Activated CD4-positive, alpha-beta T cell treated with anti-CD3 and anti-CD28 coated beads, Interleukin-2, amount 50 U/mL, for 24 hours (primary cell): ENCODE data around the gene MTMR10.

ENCODE experiments used
- DNase-seq, 2 donors: peaks; one replicate each; pipeline ENCODE4 v3.0.0-alpha.2; 2020; ENCODE audit warnings: low read depth in 1 of 2, low spot score in 1 of 2

MTMR10 gene, protein sequence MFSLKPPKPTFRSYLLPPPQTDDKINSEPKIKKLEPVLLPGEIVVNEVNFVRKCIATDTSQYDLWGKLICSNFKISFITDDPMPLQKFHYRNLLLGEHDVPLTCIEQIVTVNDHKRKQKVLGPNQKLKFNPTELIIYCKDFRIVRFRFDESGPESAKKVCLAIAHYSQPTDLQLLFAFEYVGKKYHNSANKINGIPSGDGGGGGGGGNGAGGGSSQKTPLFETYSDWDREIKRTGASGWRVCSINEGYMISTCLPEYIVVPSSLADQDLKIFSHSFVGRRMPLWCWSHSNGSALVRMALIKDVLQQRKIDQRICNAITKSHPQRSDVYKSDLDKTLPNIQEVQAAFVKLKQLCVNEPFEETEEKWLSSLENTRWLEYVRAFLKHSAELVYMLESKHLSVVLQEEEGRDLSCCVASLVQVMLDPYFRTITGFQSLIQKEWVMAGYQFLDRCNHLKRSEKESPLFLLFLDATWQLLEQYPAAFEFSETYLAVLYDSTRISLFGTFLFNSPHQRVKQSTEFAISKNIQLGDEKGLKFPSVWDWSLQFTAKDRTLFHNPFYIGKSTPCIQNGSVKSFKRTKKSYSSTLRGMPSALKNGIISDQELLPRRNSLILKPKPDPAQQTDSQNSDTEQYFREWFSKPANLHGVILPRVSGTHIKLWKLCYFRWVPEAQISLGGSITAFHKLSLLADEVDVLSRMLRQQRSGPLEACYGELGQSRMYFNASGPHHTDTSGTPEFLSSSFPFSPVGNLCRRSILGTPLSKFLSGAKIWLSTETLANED

DNA sequence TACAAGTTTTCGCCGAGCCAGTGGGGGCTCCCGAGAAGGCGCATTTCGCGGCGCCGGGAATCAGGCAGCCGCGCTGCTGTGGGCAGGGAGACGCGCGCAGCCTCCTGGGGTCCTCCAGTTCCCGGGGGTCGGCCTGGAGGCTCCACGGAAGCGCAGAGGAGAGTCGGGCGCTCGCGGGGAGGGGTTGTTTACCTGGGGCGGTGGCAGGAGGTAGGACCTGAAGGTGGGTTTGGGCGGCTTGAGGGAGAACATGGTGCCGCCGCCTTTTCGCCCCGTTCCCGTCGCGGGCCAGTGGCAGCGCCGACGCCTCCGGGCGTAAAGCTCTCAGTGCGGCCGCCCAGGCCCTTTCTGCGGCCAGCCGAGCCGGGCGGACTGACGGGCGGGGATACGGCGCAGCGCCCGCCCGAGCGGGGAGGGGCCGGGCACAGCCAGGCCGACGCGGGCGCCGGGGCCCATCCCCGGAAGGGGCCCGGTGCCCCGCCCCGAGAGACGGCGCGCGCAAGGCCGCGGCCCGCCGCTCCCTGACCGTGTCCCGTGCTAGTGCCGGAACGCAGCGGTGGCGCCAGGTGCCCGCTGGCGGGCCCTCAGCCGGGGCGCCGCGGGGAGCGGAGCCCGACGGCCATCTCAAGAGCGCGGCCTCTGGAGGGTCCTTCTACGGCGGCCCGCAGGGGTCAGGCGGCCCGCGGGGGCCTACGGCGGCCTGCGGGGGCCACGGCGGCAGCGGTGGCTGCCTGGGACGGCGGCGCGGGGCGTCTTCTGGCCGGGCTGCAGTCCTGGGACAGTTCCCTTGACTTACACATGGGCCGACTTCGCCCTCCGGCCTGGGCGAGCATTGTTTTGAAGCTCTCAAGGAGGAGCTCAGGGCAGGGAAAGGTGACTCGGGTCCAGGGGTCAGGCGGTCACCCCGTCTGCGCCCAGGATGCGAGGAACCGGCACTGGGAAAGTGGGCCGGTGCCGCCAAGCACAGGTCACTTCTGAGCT, at the start of gene MTMR10:
MTMR10 (minus strand) TSS at position 374 of the 981 bp plus-strand sequence; CDS start at position 252, 122 bp downstream.
- DNase-seq, result peak; percentile 43 to 56

DNA sequence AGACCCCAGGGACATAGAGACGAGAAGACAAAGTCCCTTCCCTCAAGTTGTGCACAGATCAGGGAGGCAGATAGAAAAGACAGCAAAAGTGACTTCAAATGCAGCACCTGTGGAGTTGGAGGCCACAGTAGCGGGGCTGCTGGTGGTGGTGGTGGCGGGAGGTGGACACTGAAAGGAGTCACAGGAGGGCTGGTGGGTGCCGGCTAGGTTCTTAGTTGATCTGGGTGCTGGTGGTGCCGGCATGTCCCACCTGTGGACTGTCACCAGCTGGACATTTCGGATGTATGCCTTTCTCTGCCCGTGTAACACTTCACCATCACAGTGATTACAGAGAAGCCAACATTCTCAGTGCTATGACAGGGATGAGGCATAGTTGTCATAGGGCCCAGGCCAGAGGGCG, 49.2 kb upstream of the MTMR10 start:
- no peak for DNase-seq

DNA sequence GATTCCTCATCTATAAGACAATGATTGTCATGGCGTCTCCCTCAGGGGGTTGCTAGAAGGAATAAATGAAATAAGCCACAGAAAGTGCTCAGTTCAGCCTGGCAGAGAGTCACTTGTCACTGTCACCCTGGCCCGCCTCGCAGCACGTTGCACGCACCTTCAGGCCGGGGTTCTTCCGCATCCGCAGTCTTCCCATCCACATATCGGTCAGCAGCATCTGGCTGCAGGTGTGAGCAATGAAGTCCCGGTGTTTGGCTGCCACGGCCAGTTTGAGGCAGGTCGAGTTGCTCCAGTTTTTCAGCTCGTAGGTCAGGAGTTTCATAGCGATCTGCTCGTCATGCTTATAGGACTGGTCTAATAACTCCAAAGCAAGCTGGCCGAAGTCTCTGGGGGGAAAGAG, 48.5 kb upstream of the MTMR10 start:
- no peak for DNase-seq

DNA sequence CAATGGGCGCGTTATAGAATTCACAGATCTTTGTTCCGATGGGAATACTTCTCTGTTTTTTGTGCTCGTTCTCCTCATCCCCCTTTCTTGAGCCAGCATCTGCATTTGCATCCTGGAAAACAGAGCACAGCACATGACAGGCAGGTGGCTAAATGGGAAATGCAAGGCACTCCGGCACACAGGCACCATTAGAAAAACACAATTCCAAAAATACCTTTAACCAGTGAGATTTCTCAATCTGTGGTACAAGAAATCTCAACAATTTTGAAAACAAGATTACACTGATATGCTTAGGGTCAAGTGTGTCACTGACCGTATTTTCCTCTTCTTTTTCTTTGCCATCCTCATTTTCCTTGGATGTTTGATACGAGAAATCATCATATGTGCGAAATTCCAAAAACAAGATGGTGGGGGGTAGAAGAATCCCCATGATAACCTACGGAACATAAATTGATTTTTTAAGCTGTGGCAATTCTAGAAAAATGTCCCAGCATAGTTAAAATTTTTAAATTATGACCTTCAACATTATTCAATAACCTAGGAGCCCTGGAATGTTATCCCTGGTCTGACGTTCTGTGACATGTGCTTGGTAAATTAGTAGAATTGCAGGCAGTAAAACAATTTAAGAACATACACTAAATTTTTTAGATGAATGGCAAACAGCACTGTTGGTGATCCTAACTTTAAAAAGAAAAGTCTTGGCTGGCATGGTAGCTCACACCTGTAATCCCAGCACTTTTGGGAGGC, 46.5 kb upstream of the MTMR10 start:
- DNase-seq, result no peak

DNA sequence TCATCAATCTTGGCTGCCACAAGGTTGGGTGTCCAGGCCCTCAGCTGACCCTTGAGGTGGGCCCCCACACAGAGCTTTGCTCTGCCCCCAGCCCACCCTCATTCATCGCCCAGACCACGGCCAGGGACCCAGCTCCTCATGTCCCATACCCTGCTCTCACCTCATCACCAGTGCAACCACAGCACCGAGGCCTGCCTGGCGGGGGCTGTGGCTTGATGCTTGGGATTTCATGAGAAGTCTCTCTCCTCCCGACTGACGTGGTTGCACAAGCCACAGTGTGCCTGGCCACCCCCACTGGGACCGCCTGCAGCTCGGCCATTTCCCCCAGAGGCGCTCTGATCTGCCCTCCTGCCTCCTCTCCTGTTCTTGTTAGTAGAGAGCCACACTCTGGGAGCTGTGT, 45.4 kb upstream of the MTMR10 start:
- no peak for DNase-seq

DNA sequence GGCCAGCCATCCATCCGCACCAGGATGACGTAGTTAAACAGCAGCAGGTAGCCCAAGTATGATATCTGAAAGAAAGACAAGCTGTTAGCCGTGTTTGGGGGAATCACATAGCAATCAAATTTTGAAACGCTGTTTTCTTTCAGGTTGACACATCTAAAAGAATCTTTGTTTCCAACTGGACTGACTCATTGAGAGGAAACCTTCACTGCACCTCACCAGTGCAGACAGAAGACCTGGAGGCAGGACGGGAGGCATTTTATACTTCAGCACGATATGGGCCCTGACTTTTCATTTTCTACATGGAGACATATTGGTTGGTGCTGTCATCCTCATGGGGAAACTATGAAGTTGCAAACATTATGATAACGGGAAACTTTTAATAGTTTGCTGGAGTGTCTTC, 44.2 kb upstream of the MTMR10 start:
- DNase-seq, result no peak

DNA sequence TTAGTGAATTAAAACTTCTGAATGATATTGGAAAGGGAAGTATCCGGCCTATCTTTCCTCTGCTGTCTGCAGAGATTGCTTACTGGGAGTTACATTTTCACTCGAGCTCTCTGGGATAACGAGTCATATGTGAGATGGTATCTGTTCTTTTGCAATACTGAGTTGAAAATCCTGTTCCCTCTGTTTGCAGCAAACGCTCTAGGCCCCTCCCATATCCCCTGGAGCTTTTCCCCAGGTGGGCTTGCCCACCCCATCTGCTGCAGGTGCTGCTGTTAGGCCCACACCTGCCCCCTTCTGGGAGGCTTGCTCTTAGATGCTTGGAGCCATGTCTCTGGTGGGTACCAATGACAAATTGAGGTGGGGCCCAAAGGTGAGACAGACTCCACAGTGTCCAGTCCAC, 42.7 kb upstream of the MTMR10 start:
- no peak for DNase-seq

DNA sequence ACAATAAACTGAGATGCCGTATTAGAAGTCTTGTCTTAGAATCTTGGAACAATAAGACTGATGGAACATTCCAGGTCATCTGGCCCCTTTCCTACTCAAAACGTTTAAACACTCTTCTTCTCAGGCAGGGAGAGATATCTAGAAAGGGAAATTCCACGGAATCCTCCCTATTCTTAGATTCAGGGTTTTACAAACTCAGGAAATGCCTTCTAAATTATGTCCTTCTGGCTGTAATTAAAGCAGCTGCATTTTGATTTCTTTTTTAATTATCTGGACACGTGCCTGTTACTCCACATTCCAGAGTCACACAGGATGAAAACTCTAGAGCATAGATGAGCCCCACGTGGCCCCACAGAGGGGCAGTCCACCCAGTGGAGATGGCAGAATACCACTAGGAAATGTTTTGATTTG, 41.5 kb upstream of the MTMR10 start:
- no peak for DNase-seq

DNA sequence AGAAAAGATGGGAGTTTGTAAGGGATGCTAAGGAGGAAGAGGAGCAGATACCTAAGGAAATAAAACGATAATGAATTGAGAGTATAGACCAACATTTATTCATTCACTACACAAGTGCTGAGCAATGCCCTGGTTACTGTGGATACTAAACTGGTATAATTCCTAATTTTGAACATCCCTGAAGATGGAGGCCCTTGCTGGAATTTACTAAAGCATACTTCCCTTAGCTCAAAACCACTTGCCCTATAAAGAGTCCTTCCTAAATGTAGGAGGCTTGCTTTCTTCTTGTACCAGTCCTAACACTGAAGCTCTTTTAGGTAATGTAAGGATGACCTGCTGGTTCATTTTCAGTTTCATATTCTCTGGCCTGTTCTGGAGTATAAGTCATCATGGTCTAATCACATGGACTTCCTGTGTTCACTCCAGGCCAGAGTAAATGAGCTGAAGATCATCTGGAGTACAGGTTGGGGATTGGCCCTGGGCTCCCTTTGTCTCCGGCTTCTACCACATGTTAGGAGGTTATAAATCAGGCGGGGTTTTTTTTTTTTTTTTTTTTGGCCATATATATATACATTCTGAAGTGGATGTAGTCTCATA, 40.1 kb upstream of the MTMR10 start:
- DNase-seq, result no peak

DNA sequence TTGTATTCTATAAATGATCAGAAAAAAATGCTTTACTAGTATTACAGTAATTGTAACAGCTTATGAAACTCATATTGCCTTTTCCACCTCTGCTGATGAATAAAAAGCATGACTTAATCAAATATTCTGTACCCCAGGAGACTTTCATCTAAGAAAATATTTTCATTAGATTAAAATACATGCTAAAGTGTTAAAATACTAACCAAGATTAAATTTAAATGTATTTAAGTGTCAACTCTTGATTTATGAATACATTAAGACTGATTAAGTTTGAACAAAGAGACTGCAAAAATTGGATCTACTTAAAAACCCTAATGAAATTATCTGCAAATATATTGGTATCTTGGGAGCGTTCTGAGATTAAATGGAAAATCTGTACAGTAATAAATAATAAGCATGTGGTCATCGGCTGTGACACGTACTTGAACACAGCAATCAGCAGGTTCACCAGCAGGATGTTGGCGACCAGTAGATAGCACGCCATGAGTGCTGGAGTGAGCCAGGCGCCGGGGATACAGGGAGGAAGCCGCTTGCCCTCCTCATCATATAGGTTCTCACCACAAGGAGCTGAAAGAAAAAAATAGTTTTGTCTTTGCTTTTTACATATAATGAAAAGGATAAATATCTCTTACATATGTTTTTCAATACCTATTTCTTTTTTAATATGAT, 36.6 kb upstream of the MTMR10 start:
- no peak for DNase-seq

DNA sequence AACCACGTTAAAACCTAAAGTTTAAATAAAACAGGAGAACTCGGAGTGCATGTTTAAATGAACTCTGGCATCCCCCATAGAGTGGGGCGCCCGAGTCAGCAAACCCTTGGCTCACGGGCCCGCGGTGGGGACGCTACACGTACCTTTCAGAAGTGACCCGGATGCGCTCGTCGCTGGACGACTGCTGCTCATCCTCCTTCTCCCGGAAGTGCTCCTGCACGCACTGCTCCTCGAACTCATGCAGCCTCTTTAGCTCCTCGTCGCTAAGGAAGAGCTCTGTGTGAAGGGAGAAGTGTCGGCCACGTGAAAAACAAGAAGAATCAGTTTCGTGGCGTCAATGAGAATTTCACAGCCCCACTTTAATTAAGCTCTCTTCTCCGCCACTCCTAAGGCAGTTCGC, 34.6 kb upstream of the MTMR10 start:
- DNase-seq, result no peak

DNA sequence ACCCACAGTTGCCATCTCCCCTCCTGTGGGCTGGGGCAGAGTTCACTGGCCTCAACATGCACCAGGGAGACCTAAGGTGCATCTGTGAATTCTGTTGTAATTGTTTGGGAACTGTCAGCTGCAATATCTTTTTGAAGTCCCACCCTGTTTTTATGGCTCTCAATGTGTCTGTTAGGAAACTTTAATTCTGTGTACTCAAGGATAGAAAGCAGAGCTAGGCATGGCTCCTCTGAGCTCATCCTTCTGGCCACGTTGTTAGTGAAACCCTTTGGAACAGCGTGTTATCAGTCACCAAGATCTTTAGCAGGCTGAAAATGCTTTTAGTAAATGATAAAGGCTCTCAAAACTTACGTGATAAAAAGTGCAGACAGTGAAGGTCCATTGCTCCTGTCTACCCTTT, 33.6 kb upstream of the MTMR10 start:
- DNase-seq, result no peak

DNA sequence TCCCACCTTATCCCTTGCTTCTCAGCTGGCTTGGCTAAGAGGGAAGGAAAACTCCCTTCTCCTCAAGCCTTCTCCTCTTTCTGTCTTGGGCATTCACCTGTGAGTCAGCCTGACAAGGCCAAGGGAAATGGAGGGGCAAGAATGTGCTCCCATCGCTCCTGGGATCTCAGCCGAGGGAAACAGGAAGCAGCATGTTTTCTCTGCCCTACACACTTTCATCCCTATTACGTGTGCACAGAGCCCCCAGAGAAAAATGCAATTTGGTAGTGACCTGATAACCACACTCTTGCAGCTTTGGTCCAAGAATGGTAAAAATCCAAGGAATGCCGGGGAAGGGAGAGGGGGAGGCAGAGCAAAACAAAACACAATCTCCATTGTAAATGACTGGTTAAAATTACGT, 32.9 kb upstream of the MTMR10 start:
- no peak for DNase-seq

DNA sequence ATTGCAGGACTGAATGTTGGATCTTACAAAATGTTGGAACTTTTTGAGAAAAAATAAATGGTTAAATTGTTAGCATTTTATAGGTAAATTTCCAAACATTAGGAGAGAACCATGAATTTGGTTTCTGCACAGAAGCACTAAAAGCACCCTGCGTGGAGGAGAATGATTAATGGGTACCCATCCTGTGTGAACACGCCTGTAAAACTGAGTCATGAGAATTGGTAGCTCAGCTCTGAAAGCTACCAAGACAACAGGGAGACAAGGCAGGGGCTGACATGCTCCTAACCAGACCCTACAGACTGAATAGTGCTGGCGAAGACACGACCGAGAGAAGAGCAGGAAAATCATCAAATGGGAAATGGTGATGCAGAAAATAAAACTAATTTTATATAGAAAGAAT, 32.4 kb upstream of the MTMR10 start:
- no peak for DNase-seq

DNA sequence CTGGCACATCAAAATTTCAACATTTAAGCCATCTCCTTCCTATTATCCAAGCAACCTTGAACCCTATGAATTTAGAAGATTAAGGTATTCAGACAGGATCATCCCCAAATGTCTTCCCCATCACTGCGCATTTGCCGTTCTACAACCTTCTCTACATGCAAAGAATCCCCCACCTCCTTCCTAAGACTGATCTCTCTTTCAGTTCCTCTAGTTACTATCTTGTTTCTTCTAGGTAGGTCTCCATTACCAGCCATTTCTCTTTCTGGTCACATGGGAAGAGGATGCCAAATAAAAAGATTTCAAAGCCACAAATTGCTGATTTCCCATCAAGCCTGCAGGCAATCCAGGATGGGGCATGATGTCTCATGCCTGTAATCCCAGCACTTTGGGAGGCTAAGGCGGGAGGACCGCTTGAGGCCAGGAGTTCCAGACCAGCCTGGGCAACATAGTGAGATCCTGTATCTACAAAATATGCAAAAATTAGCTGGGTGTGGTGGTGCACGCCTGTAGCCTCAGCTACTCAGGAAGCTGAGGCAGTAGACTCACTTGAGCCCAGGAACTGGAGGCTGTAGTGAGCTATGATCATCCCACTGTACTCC, 29.7 kb upstream of the MTMR10 start:
- DNase-seq, result no peak

DNA sequence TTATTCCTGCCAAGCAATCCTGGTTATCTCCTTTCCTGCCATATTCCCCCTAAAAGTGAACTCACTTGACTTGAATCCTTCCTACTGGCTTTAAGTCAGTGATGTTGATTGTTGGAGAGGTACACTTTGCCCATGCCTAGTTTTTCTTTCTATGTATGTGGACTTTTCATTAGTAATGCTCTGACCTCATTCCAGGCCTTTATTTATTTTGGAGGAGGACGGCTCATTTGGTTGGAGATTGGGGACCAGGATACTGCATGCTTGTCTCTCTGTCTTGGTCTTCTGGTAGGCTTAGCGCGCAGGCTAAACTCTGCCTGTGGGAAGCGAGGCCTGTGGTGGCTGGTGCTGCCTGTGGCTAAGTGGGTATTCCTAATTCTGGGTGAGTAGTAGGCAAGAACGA, 29.1 kb upstream of the MTMR10 start:
- no peak for DNase-seq

DNA sequence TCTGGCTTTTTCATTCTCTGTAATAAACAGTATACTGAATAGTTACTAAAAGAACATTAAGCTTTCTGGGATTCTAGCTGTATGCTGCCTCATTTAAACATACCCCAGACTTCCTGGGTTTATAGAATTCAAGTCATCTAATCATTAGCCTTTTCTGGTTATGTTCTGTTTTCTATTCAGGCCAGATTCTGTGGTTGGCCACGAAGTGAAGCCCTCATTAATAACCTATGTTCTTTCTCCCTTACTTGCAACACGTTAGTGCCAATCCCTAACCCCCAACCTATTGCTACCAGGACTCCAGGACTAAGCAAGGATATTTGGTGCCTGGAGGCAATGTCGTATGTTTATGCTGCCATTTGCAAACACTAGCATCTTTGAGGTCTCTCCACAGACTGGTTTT, 28.6 kb upstream of the MTMR10 start:
- no peak for DNase-seq

DNA sequence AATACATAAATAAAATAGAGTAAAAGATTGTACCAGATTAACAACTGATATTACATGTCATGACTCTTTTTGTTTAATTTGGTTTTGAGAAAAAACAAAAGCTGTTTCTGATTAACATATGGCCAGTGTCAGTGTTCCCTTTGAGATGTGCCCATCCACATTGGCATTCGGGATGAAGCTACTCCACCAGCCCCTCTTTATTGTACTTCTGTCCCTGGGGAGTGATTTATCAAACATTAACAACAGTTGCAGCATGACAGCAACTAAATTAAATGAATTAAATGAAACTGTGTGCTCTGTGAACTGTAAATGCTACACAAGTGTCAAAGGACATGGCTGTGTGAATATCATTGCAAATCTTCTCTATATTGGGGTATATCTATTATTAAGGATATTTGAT, 25.9 kb upstream of the MTMR10 start:
- DNase-seq, result no peak

DNA sequence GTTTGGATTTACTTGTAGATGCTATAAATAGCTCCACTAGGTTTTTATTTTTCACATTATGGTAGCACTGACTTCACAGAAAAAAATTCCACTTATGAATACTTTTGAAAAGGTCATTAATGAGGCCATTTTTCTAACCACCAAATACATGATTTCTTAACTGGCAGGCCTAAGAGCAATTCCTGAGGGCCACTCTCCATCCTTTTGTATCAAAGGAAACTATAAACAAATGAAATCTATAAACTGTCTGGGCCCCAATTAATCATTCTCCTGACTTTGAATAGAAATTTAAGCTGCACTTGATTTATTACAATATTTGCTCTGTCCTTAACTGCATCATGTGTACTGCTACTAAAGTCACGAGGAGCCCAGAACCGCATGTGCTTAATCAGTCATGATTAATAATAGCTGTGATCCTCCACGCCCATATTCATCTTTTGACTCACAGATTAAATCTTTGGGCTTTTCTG, 25.1 kb upstream of the MTMR10 start:
- DNase-seq, result no peak
